HG03108 (cell line): ENCODE measurements around the gene GPAT2.
"Not testable (repeated sequence)": the region's sequence is repeated elsewhere in the genome, so short reads cannot be mapped to it uniquely, and the experiment has no call there.

Source experiments
- ATAC-seq: cut with Tn5 transposase; IDR thresholded peaks from one replicate; pipeline ENCODE4 v1.9.1; 2021; ENCODE audit warnings: moderate library complexity; ENCODE audit not compliant: unreplicated experiment

Gene GPAT2

GRCh38 chr2:96024336-96025193, 10.2 kb downstream of the GPAT2 start:
- no peak for ATAC-seq

DNA sequence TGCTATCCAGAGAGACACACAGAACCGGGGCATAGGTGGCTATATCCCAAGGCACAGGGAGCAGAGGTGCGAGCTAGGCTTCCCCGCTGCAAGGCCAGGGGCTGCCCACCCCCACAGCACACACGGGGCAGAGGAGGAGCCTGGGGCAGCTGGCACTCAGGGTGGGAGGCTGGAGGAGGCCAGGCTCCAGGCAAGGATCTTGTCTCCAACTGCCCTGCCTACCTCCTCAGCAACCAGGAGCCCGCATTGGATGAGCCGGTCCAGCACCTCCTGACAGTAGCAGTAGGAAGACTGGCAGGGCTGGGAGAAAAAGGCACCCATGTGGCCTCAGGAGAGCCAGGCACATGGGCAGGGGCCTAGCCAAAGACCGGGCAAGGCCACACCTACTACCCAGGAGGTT, 11.0 kb downstream of the GPAT2 start:
- not testable (repeated sequence) for ATAC-seq

DNA sequence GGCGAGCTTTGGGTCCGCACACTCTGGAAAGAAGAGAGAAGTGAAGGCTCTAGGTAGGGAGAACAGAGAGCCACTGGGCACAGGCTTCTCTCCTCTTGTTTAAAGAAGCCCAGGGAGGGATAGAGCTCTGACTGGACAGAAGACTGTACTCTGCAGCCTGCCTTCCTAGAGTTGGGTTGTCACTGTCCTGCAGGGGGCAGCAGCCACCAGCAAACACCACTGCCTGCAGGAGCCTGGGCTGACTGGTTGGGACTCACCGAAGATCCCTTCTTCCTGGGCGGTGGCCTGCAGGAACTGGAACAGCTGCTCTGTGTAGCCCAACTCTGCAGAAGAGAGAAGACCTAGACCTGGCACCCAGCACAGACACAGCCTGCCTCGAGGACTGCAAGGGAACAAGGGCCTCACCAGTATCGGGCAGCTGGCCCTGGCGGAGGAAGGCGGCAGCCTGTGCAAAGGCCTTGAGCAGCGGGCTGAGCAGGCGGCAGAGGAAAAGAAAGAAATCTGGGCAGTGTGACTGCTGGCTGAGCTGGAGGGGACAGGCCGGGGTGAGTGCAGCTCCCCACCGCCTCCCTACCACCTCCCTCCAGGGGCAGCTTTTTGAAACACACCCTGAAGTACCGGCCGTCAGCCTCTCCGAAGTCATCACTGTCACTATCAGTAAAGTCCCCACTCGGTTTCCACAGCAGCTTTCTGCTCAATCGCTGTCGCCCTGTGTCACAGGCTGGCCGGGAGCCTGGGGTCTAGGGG, 11.8 kb downstream of the GPAT2 start:
- ATAC-seq = peak; percentile 73

- ATAC-seq = not testable (repeated sequence)
Measured at GRCh38 chr2:96022126-96022525, 12.6 kb downstream of the GPAT2 start.

DNA sequence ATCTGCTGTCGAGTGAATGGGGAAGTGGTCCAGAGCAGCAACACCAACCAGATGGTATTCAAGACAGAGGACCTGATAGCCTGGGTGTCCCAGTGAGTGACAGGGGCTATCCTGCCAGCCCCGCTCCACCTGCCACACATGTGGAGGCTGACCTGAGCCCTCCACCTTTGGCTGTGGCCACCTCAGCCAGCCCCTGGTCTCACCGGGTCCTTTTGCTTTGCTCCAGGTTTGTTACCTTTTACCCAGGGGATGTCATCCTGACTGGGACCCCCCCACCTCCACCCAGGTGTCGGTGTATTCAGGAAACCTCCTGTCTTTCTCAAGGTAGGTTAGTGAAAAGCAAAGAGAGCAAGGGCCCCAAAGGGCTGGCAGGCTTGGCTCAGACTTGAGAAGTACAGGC, 13.6 kb downstream of the GPAT2 start:
- ATAC-seq = not testable (repeated sequence)

- ATAC-seq = not testable (repeated sequence)
Measured at GRCh38 chr2:96019909-96020590, 14.7 kb downstream of the GPAT2 start.

GRCh38 chr2:96016321-96016720, 18.4 kb downstream of the GPAT2 start:
- ATAC-seq = not testable (repeated sequence)

DNA sequence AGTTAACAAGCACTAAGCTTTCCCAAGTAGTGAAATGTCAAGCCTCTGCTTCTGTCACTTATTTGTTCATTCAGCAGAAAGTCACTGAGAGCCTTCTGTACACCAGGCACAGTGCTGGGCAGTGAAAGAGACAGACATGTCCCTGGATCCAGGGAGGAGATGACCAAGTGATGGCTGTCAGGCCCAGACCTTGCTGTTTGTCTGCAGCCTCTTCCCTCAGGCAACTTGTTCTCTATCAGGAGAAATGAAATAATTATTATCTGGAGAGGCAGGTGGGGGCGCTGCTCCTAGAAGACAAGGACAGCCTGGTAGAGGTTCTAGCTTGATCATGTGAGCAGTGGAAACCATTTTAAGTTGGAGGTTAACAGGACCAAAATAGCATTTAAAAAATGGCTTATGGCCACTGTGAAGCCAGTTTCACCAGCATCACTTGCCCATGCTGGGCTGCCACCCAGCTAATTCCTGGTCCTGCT, 21.9 kb downstream of the GPAT2 start:
- ATAC-seq = not testable (repeated sequence)

- not testable (repeated sequence) for ATAC-seq
Measured at GRCh38 chr2:96012086-96012791, 22.5 kb downstream of the GPAT2 start.

DNA sequence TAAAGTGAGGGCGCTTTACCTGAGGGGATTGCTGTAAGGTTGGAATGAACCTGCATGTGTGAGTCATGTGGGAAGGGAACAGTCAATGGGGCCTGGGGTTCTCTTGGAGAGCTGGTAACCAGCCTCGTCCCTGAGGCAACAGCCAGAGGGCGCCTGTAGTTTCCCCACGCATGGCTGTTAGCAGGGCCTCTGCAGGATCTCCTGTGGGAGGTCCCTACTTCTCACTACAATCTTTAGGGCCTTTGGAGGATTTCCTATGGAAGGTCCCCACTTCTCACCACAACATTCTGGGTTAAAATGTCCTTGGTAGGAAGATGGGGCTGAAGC, 23.6 kb downstream of the GPAT2 start:
- not testable (repeated sequence) for ATAC-seq

DNA sequence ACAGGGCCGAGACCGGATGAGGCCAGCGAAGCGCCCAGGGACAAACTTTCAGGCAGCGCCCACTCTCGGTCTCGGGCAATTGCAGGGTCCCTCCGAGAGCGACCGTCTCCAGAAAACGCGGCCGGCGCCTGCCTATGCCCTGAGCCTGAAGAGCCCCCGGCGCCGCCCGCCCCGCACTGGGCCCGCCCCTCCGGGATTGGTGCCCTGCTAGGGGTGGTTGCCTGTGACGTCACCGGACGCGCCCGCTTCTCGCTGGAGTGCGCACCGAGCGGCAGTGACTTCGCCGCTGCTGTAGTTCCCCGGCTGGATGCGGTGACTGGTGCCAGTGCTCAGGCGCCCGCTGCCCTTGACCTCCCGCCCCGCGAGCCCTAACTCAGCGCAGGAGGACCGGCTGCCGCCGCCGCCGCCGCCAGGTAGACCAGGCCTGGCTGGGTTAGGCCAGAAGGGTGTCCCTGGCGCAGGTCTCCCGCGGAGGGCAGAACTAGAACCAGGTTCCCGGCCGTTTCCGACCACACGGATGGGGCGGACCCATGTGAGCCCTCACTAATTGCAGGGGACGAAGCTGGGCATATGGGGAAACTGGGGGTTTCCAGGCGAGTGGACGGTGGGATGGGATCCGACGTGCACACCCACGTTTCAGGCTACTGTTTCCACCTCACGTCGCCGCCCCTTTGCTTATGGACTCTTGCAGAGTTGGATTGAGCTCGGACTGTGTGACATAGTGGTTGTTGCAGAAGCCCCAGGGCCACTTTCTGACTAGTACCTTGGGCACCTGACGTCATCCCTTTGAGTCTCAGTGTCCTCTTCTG, 24.2 kb downstream of the GPAT2 start:
- peak; percentile 98 for ATAC-seq

- ATAC-seq = not testable (repeated sequence)
Measured at GRCh38 chr2:96009833-96010232, 24.9 kb downstream of the GPAT2 start.

- not testable (repeated sequence) for ATAC-seq
Measured at GRCh38 chr2:96008051-96008450, 26.7 kb downstream of the GPAT2 start.

- ATAC-seq = not testable (repeated sequence)
Measured at GRCh38 chr2:96006248-96006647, 28.5 kb downstream of the GPAT2 start.

GRCh38 chr2:95992520-95993272, 42.0 kb downstream of the GPAT2 start:
- peak; percentile 30 for ATAC-seq

- ATAC-seq = peak; percentile 38
Measured at GRCh38 chr2:95992102-95992501, 42.6 kb downstream of the GPAT2 start.

DNA sequence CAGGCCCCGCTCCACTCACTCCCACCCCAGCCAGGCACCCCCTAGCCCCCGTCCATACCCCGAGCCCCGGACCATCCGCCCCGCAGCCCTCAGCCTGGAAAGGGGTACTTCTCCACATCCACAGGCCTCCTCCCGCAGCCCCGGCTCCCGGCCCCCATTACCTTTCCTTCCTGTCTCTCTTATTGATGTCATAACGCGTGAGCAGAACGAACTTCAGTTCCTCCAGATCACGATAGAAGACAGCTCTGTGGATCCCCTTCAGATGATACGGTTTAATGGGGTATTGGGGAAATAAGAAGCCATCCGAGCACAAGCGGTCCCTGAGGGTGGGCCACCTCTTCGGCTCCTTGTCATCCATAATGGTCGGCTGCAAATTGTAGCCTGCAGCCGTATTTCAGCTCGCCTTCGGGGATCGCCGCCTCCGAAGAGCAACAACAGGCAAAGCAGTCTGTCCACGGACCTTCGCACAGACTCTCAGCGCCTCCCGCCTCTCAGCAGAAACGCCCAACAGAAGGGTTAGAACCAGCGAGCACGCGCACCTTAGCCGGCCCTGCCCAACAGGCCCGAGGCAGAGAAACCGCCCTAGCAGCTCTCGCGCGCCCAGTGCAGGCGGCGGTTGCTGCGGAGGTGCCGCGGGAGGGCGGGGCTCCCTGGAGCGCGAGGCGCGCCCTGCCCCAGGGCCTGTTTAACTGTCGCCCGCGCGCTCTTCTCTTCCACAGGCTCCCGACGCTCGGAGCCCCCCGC, 43.2 kb downstream of the GPAT2 start, which contains the start of gene ANKRD36C:
ANKRD36C (minus strand) TSS at position 474 of the 744 bp plus-strand sequence; CDS start at position 358, 116 bp downstream.
- peak; percentile 93 for ATAC-seq

DNA sequence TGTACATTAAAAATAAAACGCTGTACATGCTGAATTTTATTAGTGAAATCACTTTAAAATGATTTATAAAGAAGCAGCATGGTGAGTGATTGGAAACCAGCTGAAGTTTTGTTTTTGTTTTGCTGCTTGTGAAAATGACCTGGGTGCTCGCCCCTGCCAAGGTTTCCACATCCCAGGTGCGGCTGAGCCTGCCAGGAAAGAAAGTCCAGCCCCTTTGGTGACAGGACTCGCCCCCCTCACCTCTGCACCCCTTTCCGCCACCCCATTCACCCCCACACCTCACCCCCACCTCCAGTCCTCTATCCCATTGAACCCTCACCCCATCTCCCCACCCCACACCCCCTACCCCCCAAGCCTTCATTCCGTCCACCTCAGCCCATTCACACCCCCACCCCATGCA, 43.8 kb downstream of the GPAT2 start:
- ATAC-seq = not testable (repeated sequence)
